ENCODE results near the gene WDR41. TPM values are rescaled to one million over a fixed set of nuclear protein-coding genes. Genes with fewer than 3 reads are reported as not detected.

WDR41 gene
- total RNA-seq, 4 donors from 2014 or later, result 18.8 to 56.1 (median 33.2) TPM

- Histone ChIP-seq H3K27me3 (no peaks in the 10 kb centered on the region), H3K4me3 (no peak overlapping the region), H3K4me1 (peaks cover 0 to 30% (median 29%) of the 10 kb centered on the region in 4 donors), H3K36me3 (peaks cover 0 to 46% (median 29%) of the 10 kb centered on the region in 4 donors), H3K9me3 (no peaks in the 10 kb centered on the region), H3K27ac (replicated peaks in 1 of 4) (peak overlapping the region in 1 of 4 donors; percentile 13)
- DNase-seq (ENCODE audit: extremely low spot score), result no peak
- intact Hi-C loops (cut with DNase I), result no loop called here
- no peak for TF ChIP-seq CTCF (IDR thresholded peaks at IDR 0.05)
Measured at GRCh38 chr5:77427998-77428397, 64.1 kb downstream of the WDR41 start.

- no peaks in the 10 kb centered on the region for H3K9me3 ChIP-seq
- TF ChIP-seq POLR2A (IDR thresholded peaks at IDR 0.05; ENCODE audit: low read depth), result no peak
- TF ChIP-seq EP300 (IDR thresholded peaks at IDR 0.05), result no peak
- TF ChIP-seq POLR2AphosphoS5 (IDR thresholded peaks at IDR 0.05), result no peak
- TF ChIP-seq CTCF (IDR thresholded peaks at IDR 0.05), result no peak
- H3K4me1 ChIP-seq, result peaks cover 0 to 30% (median 29%) of the 10 kb centered on the region in 4 donors
- WGBS, result 70% methylated on average over 2 of the region's 2 CpGs
- intact Hi-C loops (cut with DNase I), result no loop called here
- no peak for DNase-seq (ENCODE audit: extremely low spot score)
- H3K27ac ChIP-seq (replicated peaks in 1 of 4), result no peak overlapping the region
- H3K4me3 ChIP-seq, result no peak overlapping the region
- H3K36me3 ChIP-seq, result peaks cover 0 to 33% (median 16%) of the 10 kb centered on the region in 4 donors
- no peaks in the 10 kb centered on the region for H3K27me3 ChIP-seq
Measured at GRCh38 chr5:77426670-77427069, 65.4 kb downstream of the WDR41 start.

- H3K4me1 ChIP-seq, result peaks cover 0 to 30% (median 29%) of the 10 kb centered on the region in 4 donors
- no peak for DNase-seq (ENCODE audit: extremely low spot score)
- H3K27ac ChIP-seq (replicated peaks in 1 of 4), result no peak overlapping the region
- H3K4me3 ChIP-seq, result no peak overlapping the region
- H3K27me3 ChIP-seq, result no peaks in the 10 kb centered on the region
- peaks cover 0 to 27% (median 13%) of the 10 kb centered on the region in 4 donors for H3K36me3 ChIP-seq
- TF ChIP-seq CTCF (IDR thresholded peaks at IDR 0.05), result no peak
- TF ChIP-seq POLR2A (IDR thresholded peaks at IDR 0.05; ENCODE audit: low read depth), result no peak
- TF ChIP-seq EP300 (IDR thresholded peaks at IDR 0.05), result no peak
- TF ChIP-seq POLR2AphosphoS5 (IDR thresholded peaks at IDR 0.05), result no peak
- intact Hi-C loops (cut with DNase I), result no loop called here
- 49% methylated on average over 8 of the region's 8 CpGs for WGBS
- no peaks in the 10 kb centered on the region for H3K9me3 ChIP-seq
Measured at GRCh38 chr5:77425998-77426659, 66.0 kb downstream of the WDR41 start.

- H3K9me3 ChIP-seq, result no peaks in the 10 kb centered on the region
- H3K27ac ChIP-seq (replicated peaks in 1 of 4), result no peak overlapping the region
- DNase-seq (ENCODE audit: extremely low spot score), result no peak
- intact Hi-C loops (cut with DNase I), result no loop called here
- TF ChIP-seq EP300 (IDR thresholded peaks at IDR 0.05), result no peak
- no peak for TF ChIP-seq POLR2A (IDR thresholded peaks at IDR 0.05; ENCODE audit: low read depth)
- TF ChIP-seq CTCF (IDR thresholded peaks at IDR 0.05), result no peak
- TF ChIP-seq POLR2AphosphoS5 (IDR thresholded peaks at IDR 0.05), result no peak
- H3K4me3 ChIP-seq, result no peak overlapping the region
- peaks cover 0 to 20% (median 10%) of the 10 kb centered on the region in 4 donors for H3K36me3 ChIP-seq
- H3K27me3 ChIP-seq, result no peaks in the 10 kb centered on the region
- peaks cover 0 to 30% (median 29%) of the 10 kb centered on the region in 4 donors for H3K4me1 ChIP-seq
- 84% methylated on average over 5 of the region's 5 CpGs for WGBS
Measured at GRCh38 chr5:77425420-77425819, 66.7 kb downstream of the WDR41 start.

- H3K4me3 ChIP-seq, result no peak overlapping the region
- 96% methylated on average over 2 of the region's 2 CpGs for WGBS
- H3K27ac ChIP-seq (replicated peaks in 1 of 4), result no peak overlapping the region
- DNase-seq (ENCODE audit: extremely low spot score), result no peak
- H3K27me3 ChIP-seq, result no peaks in the 10 kb centered on the region
- H3K9me3 ChIP-seq, result no peaks in the 10 kb centered on the region
- H3K36me3 ChIP-seq, result peaks cover 0 to 15% (median 7%) of the 10 kb centered on the region in 4 donors
- H3K4me1 ChIP-seq, result peaks cover 0 to 30% (median 29%) of the 10 kb centered on the region in 4 donors
- no peak for TF ChIP-seq POLR2A (IDR thresholded peaks at IDR 0.05; ENCODE audit: low read depth)
- intact Hi-C loops (cut with DNase I), result no loop called here
Measured at GRCh38 chr5:77424921-77425320, 67.2 kb downstream of the WDR41 start.
